ENCODE results near the gene SLC25A11.

Gene SLC25A11

GRCh38 chr17:4902540-4902939, 37.3 kb downstream of the SLC25A11 start:
- Histone ChIP-seq H3K9me3 (ENCODE audit: control insufficient read depth, insufficient read depth, low read length) (no peaks in the 10 kb centered on the region), H3K9ac (ENCODE audit: low read depth, low read length) (no peak overlapping the region), H3K36me3 (ENCODE audit: insufficient read depth, low read length) (no peaks in the 10 kb centered on the region), H3K4me1 (ENCODE audit: insufficient read depth, low read length) (peaks cover 10% of the 10 kb centered on the region; the same call in 1 of the 2 replicates)

DNA sequence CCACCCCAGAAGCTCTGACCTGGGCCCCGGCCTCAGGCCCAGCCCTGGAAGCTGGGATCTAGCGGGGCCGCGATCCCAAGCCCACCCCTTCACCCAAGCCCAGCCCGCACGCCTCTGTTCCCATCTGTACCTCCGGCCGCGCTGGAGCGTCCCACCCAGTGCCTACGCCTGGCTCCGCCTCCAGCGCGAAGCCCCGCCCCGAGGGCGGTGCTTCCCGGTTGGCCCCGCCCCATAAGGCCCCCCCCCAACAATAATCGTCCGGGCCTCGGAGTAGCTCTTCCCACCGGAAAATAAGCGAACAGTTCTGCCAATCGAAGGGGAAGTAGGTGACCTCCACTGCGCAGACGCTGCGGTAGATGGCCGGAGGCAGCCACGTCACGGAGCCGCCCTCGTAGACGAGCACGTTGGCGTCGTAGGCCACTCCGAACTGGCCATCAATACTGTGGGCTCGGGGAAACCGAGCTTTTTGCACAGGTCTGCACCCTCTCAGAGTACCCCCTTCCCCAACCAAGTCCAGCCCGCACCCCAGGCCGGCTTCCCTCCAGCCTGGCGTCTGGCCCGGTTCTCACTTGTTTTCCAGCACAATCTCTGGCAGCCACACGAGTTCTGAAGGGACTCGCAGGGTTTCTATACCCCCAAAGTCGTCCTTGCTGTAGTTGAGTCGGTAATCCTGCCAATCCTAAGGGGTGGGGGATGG, 38.0 kb downstream of the SLC25A11 start:
- Histone ChIP-seq H3K9ac (ENCODE audit: low read depth, low read length) (peak overlapping the region; percentile 66; the same call in 1 of the 2 replicates), H3K9me3 (ENCODE audit: control insufficient read depth, insufficient read depth, low read length) (no peaks in the 10 kb centered on the region), H3K36me3 (ENCODE audit: insufficient read depth, low read length) (no peaks in the 10 kb centered on the region), H3K4me1 (ENCODE audit: insufficient read depth, low read length) (peaks cover 10% of the 10 kb centered on the region; the same call in 1 of the 2 replicates)

GRCh38 chr17:4901108-4901647, 38.7 kb downstream of the SLC25A11 start:
- H3K4me1 ChIP-seq (ENCODE audit: insufficient read depth, low read length) = peaks cover 10% of the 10 kb centered on the region; the same call in 1 of the 2 replicates
- no peaks in the 10 kb centered on the region for H3K36me3 ChIP-seq (ENCODE audit: insufficient read depth, low read length)
- peak overlapping the region; percentile 66; the same call in 1 of the 2 replicates for H3K9ac ChIP-seq (ENCODE audit: low read depth, low read length)
- H3K9me3 ChIP-seq (ENCODE audit: control insufficient read depth, insufficient read depth, low read length) = no peaks in the 10 kb centered on the region

DNA sequence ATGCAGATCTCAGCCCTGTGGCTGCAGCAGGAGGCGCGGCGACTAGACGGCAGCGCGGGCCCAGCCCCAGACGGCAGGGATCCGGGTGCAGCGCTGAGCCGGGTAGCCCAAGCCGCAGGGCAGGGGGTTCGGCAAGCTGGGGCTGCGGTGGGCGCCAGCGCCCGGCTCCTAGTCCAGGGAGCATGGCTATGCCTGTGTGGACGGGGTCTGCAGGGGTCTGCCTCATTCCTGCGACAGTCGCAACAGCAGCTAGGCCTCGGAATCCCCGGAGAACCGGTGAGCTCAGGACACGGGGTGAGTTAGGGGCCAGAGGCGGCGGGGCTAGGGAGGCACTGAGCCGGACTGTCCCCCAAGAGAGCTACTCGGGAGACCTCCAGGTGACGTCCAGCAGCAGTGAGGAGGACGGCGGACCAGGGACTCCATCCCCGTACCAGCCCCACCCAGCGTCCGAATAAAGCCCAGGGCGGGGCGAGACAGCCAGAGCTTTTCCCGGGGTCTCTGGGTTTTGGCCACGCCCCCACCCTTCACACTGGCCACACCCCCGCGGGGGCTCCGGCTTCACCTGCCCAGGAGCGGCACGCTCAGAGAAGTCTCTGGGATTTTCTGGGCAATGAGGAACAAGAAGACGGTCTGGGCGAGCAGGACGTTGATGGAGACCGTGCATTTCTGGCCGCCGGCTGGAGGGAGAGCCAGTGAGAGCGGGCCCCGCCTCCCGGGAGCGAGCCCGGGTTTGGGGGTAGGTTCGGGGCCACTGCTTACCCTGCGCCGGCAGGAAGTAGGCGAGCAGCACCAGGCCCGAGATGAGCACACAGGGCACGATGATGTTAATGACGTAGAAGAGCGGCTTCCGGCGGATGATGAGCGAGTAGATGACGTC, 39.4 kb downstream of the SLC25A11 start:
- no peaks in the 10 kb centered on the region for H3K9me3 ChIP-seq (ENCODE audit: control insufficient read depth, insufficient read depth, low read length)
- peaks cover 10% of the 10 kb centered on the region; the same call in 1 of the 2 replicates for H3K4me1 ChIP-seq (ENCODE audit: insufficient read depth, low read length)
- H3K9ac ChIP-seq (ENCODE audit: low read depth, low read length) = peak overlapping the region; percentile 66; the same call in 1 of the 2 replicates
- no peaks in the 10 kb centered on the region for H3K36me3 ChIP-seq (ENCODE audit: insufficient read depth, low read length)

DNA sequence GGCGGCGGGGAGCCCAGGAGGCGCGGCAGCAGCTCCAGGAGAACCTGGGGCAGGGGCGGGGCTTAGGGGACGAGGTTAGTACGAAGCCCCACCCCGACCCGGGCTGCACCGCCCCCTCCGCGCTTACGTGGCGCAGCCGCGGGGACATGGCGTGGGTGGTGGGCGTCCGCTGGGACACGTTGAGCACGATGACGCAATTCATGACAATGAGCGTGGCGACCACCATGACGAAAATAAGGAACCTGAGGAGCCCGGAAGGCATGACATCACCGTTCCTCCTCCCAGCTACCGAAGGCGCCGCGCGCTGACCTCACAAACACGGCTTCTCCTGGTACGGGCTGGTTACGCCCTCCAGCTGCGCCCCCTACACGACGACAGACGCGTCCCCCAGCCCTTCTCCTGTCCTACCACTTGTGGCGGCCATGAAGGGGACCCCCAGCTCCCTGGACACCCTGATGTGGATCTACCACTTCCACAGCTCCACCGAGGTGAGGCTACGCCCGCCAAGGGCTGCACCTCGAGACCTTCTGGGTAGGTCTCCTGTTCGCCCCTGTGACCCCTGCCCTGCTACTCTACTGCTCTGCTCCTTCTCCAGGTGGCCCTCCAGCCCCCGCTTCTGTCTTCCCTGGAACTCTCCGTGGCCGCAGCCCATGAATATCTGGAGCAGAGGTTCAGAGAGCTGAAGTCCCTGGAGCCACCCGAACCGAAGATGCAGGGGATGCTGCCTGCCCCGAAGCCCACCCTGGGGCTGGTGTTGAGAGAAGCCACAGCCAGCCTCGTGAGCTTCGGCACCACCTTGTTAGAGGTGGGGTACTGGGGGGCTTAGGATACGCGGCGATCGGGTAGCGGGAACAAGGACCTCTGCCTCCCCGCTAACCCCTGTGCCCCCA, 40.3 kb downstream of the SLC25A11 start, which contains the start of gene C17orf107:
Gene C17orf107, plus strand, starts transcription at position 196 of the 890 bp plus-strand sequence. Its CDS starts 227 bp downstream, at position 423.
- Histone ChIP-seq H3K9me3 (ENCODE audit: control insufficient read depth, insufficient read depth, low read length) (no peaks in the 10 kb centered on the region), H3K9ac (ENCODE audit: low read depth, low read length) (peak within 1 kb of the TSS; percentile 66; the same call in 1 of the 2 replicates), H3K36me3 (ENCODE audit: insufficient read depth, low read length) (no peaks in the 10 kb centered on the region), H3K4me1 (ENCODE audit: insufficient read depth, low read length) (peaks cover 10% of the 10 kb centered on the region; the same call in 1 of the 2 replicates)

DNA sequence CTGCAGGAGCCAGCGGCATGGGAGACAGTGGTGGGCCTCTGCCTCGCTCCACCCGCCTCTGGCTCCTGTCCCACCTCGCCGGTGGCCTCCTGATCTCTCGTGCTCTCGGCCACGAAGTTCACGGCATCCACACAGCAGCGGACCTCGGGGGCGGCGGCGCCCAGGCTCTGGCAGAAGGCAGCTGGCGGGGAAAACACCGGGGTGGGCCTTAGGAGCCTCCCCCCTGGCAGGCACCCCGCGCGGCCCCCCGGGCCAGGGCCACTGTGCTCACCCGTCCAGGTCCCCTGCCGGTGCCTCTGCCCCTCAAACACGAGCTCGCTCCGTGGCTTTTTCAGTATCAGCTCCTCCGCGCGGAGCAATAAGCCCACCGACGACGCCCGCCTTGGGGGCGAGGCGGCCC, 40.9 kb downstream of the SLC25A11 start:
- peak overlapping the region; percentile 66; the same call in 1 of the 2 replicates for H3K9ac ChIP-seq (ENCODE audit: low read depth, low read length)
- H3K9me3 ChIP-seq (ENCODE audit: control insufficient read depth, insufficient read depth, low read length) = no peaks in the 10 kb centered on the region
- peaks cover 10% of the 10 kb centered on the region; the same call in 1 of the 2 replicates for H3K4me1 ChIP-seq (ENCODE audit: insufficient read depth, low read length)
- H3K36me3 ChIP-seq (ENCODE audit: insufficient read depth, low read length) = no peaks in the 10 kb centered on the region

GRCh38 chr17:4898351-4898750, 41.5 kb downstream of the SLC25A11 start:
- no peaks in the 10 kb centered on the region for H3K9me3 ChIP-seq (ENCODE audit: control insufficient read depth, insufficient read depth, low read length)
- H3K9ac ChIP-seq (ENCODE audit: low read depth, low read length) = peak overlapping the region; percentile 66; the same call in 1 of the 2 replicates

GRCh38 chr17:4897785-4898184, 42.1 kb downstream of the SLC25A11 start:
- Histone ChIP-seq H3K9me3 (ENCODE audit: control insufficient read depth, insufficient read depth, low read length) (no peaks in the 10 kb centered on the region), H3K9ac (ENCODE audit: low read depth, low read length) (no peak overlapping the region), H3K4me1 (ENCODE audit: insufficient read depth, low read length) (peaks cover 5% of the 10 kb centered on the region; the same call in 1 of the 2 replicates), H3K36me3 (ENCODE audit: insufficient read depth, low read length) (no peaks in the 10 kb centered on the region)

More at GRCh38 chr17:4898351-4898750, 41.5 kb downstream of the SLC25A11 start:
- Histone ChIP-seq H3K4me1 (ENCODE audit: insufficient read depth, low read length) (peaks cover 9% of the 10 kb centered on the region; the same call in 1 of the 2 replicates), H3K36me3 (ENCODE audit: insufficient read depth, low read length) (no peaks in the 10 kb centered on the region)

- H3K36me3 ChIP-seq (ENCODE audit: insufficient read depth, low read length) = no peaks in the 10 kb centered on the region
- H3K9me3 ChIP-seq (ENCODE audit: control insufficient read depth, insufficient read depth, low read length) = no peaks in the 10 kb centered on the region
- no peaks in the 10 kb centered on the region; the same call in 1 of the 2 replicates for H3K4me1 ChIP-seq (ENCODE audit: insufficient read depth, low read length)
- no peak overlapping the region for H3K9ac ChIP-seq (ENCODE audit: low read depth, low read length)
These were observed 42.6 kb downstream of the SLC25A11 start for GRCh38 chr17:4897198-4897687.

- Histone ChIP-seq H3K36me3 (ENCODE audit: insufficient read depth, low read length) (no peaks in the 10 kb centered on the region), H3K4me1 (ENCODE audit: insufficient read depth, low read length) (no peaks in the 10 kb centered on the region; the same call in 1 of the 2 replicates), H3K9ac (ENCODE audit: low read depth, low read length) (no peak overlapping the region), H3K9me3 (ENCODE audit: control insufficient read depth, insufficient read depth, low read length) (no peaks in the 10 kb centered on the region)
These were observed 43.3 kb downstream of the SLC25A11 start for GRCh38 chr17:4896332-4897197.

- H3K9ac ChIP-seq (ENCODE audit: low read depth, low read length) = no peak overlapping the region
- no peaks in the 10 kb centered on the region; the same call in 1 of the 2 replicates for H3K4me1 ChIP-seq (ENCODE audit: insufficient read depth, low read length)
- no peaks in the 10 kb centered on the region for H3K9me3 ChIP-seq (ENCODE audit: control insufficient read depth, insufficient read depth, low read length)
- H3K36me3 ChIP-seq (ENCODE audit: insufficient read depth, low read length) = no peaks in the 10 kb centered on the region
These were observed 44.1 kb downstream of the SLC25A11 start for GRCh38 chr17:4895657-4896331.

DNA sequence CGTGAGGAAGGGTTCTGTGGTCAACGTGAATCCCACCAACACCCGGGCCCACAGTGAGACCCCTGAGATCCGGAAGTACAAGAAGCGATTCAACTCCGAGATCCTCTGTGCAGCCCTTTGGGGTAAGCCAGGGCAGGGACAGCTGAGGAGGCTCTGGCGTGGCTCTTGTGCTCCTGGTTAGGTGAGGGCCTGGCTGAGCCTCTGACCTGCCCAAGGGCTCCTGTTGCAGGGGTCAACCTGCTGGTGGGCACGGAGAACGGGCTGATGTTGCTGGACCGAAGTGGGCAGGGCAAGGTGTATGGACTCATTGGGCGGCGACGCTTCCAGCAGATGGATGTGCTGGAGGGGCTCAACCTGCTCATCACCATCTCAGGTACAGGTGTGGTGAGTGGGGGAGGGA, 44.7 kb downstream of the SLC25A11 start:
- H3K9ac ChIP-seq (ENCODE audit: low read depth, low read length) = no peak overlapping the region
- H3K4me1 ChIP-seq (ENCODE audit: insufficient read depth, low read length) = no peaks in the 10 kb centered on the region; the same call in 1 of the 2 replicates
- 0 out of 2 replicates have a peak, but pooled peaks cover 6% of the 10 kb centered on the region for H3K36me3 ChIP-seq (ENCODE audit: insufficient read depth, low read length)
- H3K9me3 ChIP-seq (ENCODE audit: control insufficient read depth, insufficient read depth, low read length) = no peaks in the 10 kb centered on the region

Measured in ES-I3 (cell line).